ENCODE measurements around the gene PRORP. TPM values are rescaled to one million over a fixed set of nuclear protein-coding genes. Genes with fewer than 3 reads are reported as not detected.

Gene PRORP
- polyA plus RNA-seq (2012; rRNA removed): 17.9 and 19.0 TPM in 2 replicates
- polyA plus RNA-seq (2012; cell fraction: cytosol; rRNA removed): 16.6 and 17.5 TPM in 2 replicates
- polyA plus RNA-seq (2012; cell fraction: nucleus; rRNA removed): 64.0 and 69.9 TPM in 2 replicates

DNA sequence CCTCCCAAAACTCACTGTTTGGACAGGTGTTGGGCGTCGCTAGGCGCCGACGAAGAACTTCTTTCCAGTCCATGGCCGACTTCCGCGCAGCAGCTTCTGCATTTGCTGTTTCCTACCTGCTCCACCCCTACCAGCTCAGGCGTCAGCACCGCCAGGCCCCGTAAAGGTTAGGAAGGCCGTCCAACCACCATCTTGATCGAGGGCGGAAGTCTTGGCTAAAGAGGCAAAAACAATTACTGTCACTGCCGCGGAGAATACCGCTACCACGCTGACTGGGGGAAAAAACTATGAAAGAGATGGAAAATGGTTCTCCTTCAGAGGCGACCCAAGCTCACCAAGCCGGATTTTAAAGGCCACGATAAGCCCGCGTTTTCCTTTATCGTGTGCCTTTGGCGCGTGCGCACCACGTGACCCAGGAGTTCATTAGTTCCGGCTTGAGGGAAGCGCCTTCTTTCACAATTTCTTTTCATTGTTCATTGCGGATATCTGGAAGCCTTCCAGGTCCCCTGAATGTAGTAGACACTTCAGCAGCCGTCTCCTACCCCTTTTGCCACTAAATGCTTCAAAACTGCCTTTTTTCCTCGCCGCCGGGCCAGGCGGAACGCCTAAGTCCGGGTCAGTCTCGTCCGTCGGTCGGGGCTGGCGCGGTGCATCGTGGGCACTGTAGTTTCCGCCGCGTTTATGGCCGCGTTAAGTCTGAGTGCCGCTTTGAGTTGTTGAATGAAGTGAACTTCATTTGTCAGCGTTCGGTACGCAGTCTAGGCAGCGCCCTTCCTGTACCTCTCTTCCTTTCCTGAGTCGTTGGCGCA is at the start of gene PRORP, which contains the start of gene PPP2R3C:
Gene PRORP (plus strand): TSS at position 666 of the 809 bp plus-strand sequence. CDS start 694 bp downstream, outside the sequence.
Gene PPP2R3C (minus strand): TSS at position 104 of the 809 bp plus-strand sequence. CDS start 31 bp downstream, at position 73.
- peak within 1 kb of the TSS; percentile 90 for H3K9ac ChIP-seq
- peaks cover 0 to 6% of the 10 kb centered on the region in 2 experiments for H3K36me3 ChIP-seq (replicated peaks in 1 of 2; ENCODE audit: control insufficient read depth in 1 of 2, insufficient read depth in 2 of 2, low read length in 1 of 2)
- no peaks in the 10 kb centered on the region for H3K9me3 ChIP-seq
- H3K27me3 ChIP-seq (ENCODE audit: insufficient read depth): no peaks in the 10 kb centered on the region
- no peaks in the 10 kb centered on the region for H4K20me1 ChIP-seq (ENCODE audit: insufficient read depth)
- POLR2A ChIA-PET: interaction anchor here (0.5 to 1.9 kb wide), 6 partner anchors 31 to 412 kb away, joined by 3 to 8 read pairs (median 4); partner anchors contain the start of genes BAZ1A, INSM2 and PSMA6
- DNase-seq: peak; percentile 84
- H3K9me2 ChIP-seq: no peaks in the 10 kb centered on the region
- H2AFZ ChIP-seq (ENCODE audit: low read depth): peak within 1 kb of the TSS; percentile 90
- CTCF ChIA-PET: interaction anchor here (0.7 to 1.3 kb wide), 5 partner anchors 18 to 693 kb away, joined by 3 to 4 read pairs (median 3); no protein-coding TSS in a partner anchor
- 3% methylated on average over 39 of the region's 57 CpGs for WGBS (ENCODE audit: low lambda C conversion rate)
- peak within 1 kb of the TSS; percentile 81 for H3K4me3 ChIP-seq (ENCODE audit: low read depth in 2 of 2, low read length in 1 of 2)
- H3K4me2 ChIP-seq: peak within 1 kb of the TSS; percentile 86
- peak within 1 kb of the TSS; percentile 98 for H3K27ac ChIP-seq (ENCODE audit: low read depth in 2 of 2, low read length in 1 of 2)
- peaks cover 60% of the 10 kb centered on the region for H3K79me2 ChIP-seq (ENCODE audit: insufficient read depth)
- H3F3A ChIP-seq (replicated peaks; ENCODE audit: insufficient read depth): peaks cover 6% of the 10 kb centered on the region
- peaks cover 8 to 12% of the 10 kb centered on the region in 2 experiments; a peak in 3 of 4 replicates for H3K4me1 ChIP-seq (ENCODE audit: control insufficient read depth in 1 of 2, insufficient read depth in 2 of 2, low read depth in 1 of 2, low read length in 1 of 2)
- no peak for TF ChIP-seq FOXM1 (IDR thresholded peaks at IDR 0.05; ENCODE audit: low read depth)
- TF ChIP-seq JUND (IDR thresholded peaks at IDR 0.05): no peak
- TF ChIP-seq TEAD4 (IDR thresholded peaks at IDR 0.05; ENCODE audit: borderline replicate concordance, insufficient read depth): no peak
- TF ChIP-seq MXI1 (IDR thresholded peaks at IDR 0.05; ENCODE audit: low read depth, low read length): peak; percentile 28; the same call in 1 of the 2 replicates
- TF ChIP-seq, protein P1, sequence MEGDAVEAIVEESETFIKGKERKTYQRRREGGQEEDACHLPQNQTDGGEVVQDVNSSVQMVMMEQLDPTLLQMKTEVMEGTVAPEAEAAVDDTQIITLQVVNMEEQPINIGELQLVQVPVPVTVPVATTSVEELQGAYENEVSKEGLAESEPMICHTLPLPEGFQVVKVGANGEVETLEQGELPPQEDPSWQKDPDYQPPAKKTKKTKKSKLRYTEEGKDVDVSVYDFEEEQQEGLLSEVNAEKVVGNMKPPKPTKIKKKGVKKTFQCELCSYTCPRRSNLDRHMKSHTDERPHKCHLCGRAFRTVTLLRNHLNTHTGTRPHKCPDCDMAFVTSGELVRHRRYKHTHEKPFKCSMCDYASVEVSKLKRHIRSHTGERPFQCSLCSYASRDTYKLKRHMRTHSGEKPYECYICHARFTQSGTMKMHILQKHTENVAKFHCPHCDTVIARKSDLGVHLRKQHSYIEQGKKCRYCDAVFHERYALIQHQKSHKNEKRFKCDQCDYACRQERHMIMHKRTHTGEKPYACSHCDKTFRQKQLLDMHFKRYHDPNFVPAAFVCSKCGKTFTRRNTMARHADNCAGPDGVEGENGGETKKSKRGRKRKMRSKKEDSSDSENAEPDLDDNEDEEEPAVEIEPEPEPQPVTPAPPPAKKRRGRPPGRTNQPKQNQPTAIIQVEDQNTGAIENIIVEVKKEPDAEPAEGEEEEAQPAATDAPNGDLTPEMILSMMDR (IDR thresholded peaks at IDR 0.05): no peak
- no peak for TF ChIP-seq GATA2 (CRISPR knock-in tag; IDR thresholded peaks at IDR 0.05)
- TF ChIP-seq, protein P2, sequence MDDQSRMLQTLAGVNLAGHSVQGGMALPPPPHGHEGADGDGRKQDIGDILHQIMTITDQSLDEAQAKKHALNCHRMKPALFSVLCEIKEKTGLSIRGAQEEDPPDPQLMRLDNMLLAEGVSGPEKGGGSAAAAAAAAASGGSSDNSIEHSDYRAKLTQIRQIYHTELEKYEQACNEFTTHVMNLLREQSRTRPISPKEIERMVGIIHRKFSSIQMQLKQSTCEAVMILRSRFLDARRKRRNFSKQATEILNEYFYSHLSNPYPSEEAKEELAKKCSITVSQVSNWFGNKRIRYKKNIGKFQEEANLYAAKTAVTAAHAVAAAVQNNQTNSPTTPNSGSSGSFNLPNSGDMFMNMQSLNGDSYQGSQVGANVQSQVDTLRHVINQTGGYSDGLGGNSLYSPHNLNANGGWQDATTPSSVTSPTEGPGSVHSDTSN (IDR thresholded peaks at IDR 0.05): no peak
- no peak for TF ChIP-seq MEF2A (IDR thresholded peaks at IDR 0.05; ENCODE audit: borderline replicate concordance, low read depth)
- TF ChIP-seq CHD2 (IDR thresholded peaks at IDR 0.05; ENCODE audit: low read length, partially characterized antibody): peak; percentile 60
- TF ChIP-seq RFX5 (IDR thresholded peaks at IDR 0.05; ENCODE audit: low read length): no peak
- no peak for TF ChIP-seq NFIC (IDR thresholded peaks at IDR 0.05; ENCODE audit: borderline replicate concordance)
- TF ChIP-seq ELF1 (IDR thresholded peaks at IDR 0.05): peak; percentile 98
- TF ChIP-seq, protein P3, sequence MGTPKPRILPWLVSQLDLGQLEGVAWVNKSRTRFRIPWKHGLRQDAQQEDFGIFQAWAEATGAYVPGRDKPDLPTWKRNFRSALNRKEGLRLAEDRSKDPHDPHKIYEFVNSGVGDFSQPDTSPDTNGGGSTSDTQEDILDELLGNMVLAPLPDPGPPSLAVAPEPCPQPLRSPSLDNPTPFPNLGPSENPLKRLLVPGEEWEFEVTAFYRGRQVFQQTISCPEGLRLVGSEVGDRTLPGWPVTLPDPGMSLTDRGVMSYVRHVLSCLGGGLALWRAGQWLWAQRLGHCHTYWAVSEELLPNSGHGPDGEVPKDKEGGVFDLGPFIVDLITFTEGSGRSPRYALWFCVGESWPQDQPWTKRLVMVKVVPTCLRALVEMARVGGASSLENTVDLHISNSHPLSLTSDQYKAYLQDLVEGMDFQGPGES (IDR thresholded peaks at IDR 0.05; ENCODE audit: low read depth, low read length): no peak
- TF ChIP-seq, protein P4, sequence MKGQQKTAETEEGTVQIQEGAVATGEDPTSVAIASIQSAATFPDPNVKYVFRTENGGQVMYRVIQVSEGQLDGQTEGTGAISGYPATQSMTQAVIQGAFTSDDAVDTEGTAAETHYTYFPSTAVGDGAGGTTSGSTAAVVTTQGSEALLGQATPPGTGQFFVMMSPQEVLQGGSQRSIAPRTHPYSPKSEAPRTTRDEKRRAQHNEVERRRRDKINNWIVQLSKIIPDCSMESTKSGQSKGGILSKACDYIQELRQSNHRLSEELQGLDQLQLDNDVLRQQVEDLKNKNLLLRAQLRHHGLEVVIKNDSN (IDR thresholded peaks at IDR 0.05; ENCODE audit: borderline replicate concordance, low read depth): peak; percentile 98
- TF ChIP-seq TCF12 (IDR thresholded peaks at IDR 0.05): no peak; the same call in none of the 2 replicates
- TF ChIP-seq RCOR1 (IDR thresholded peaks at IDR 0.05; ENCODE audit: low read length): no peak
- TF ChIP-seq, protein P5, sequence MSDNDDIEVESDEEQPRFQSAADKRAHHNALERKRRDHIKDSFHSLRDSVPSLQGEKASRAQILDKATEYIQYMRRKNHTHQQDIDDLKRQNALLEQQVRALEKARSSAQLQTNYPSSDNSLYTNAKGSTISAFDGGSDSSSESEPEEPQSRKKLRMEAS (IDR thresholded peaks at IDR 0.05; ENCODE audit: low read depth): peak; percentile 93
- peak; percentile 42 for TF ChIP-seq NRF1 (IDR thresholded peaks at IDR 0.05; ENCODE audit: low read depth, low read length)
- TF ChIP-seq POLR2AphosphoS5 (IDR thresholded peaks at IDR 0.05; ENCODE audit: low read depth, low read length): peak; percentile 19
- no peak; the same call in 1 of the 2 replicates for TF ChIP-seq SMC3 (IDR thresholded peaks at IDR 0.05; ENCODE audit: low read depth, low read length)
- TF ChIP-seq YY1 (IDR thresholded peaks at IDR 0.05; ENCODE audit: low read depth): peak; percentile 92
- TF ChIP-seq, protein P6, sequence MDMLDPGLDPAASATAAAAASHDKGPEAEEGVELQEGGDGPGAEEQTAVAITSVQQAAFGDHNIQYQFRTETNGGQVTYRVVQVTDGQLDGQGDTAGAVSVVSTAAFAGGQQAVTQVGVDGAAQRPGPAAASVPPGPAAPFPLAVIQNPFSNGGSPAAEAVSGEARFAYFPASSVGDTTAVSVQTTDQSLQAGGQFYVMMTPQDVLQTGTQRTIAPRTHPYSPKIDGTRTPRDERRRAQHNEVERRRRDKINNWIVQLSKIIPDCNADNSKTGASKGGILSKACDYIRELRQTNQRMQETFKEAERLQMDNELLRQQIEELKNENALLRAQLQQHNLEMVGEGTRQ (IDR thresholded peaks at IDR 0.05; ENCODE audit: borderline replicate concordance, low read depth, low read length): peak; percentile 75
- peak in 1 of 2 experiments; percentile 50; a peak in 1 of 4 replicates for TF ChIP-seq EP300 (IDR thresholded peaks at IDR 0.05; ENCODE audit: borderline replicate concordance in 1 of 2, low read depth in 1 of 2, low read length in 1 of 2)
- TF ChIP-seq FOXJ3 (CRISPR knock-in tag; IDR thresholded peaks at IDR 0.05): no peak
- TF ChIP-seq, protein P7, sequence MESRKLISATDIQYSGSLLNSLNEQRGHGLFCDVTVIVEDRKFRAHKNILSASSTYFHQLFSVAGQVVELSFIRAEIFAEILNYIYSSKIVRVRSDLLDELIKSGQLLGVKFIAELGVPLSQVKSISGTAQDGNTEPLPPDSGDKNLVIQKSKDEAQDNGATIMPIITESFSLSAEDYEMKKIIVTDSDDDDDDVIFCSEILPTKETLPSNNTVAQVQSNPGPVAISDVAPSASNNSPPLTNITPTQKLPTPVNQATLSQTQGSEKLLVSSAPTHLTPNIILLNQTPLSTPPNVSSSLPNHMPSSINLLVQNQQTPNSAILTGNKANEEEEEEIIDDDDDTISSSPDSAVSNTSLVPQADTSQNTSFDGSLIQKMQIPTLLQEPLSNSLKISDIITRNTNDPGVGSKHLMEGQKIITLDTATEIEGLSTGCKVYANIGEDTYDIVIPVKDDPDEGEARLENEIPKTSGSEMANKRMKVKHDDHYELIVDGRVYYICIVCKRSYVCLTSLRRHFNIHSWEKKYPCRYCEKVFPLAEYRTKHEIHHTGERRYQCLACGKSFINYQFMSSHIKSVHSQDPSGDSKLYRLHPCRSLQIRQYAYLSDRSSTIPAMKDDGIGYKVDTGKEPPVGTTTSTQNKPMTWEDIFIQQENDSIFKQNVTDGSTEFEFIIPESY (IDR thresholded peaks at IDR 0.05; ENCODE audit: borderline replicate concordance, low read depth): peak; percentile 77
